A549 (cell line): ENCODE results near the gene LBX2. TPM values are rescaled to one million over a fixed set of nuclear protein-coding genes. Genes with fewer than 3 reads are reported as not detected.

ENCODE experiments used
- ATAC-seq, 2 experiments: fragments of 200-7000 bp in 1 of 2; fragments of >200 bp in 1 of 2; cut with Nextera tagmentation in 1 of 2; cut with Tn5 transposase in 1 of 2; 3 replicates each; pipeline versions ENCODE4 v1.8.0 to v1.9.1; 2018 to 2020; ENCODE audit warnings: mild to moderate bottlenecking in 1 of 2, moderate library complexity in 1 of 2
- CTCF ChIA-PET: fragments of 300-600 bp; sonication (Branson Sonifier 250); formaldehyde crosslinking; extraction: SDS; loops from one replicate; lab custom pipeline; 2021; ENCODE audit warnings: antibody characterized with exemption, inconsistent platforms; lab: Yijun Ruan, JAX
- POLR2A ChIA-PET: fragments of 350-600 bp; formaldehyde crosslinking; extraction: SDS; loops from one replicate; lab custom pipeline; 2021; ENCODE audit warnings: antibody characterized with exemption, inconsistent platforms; lab: Yijun Ruan, JAX
- DNase-seq, 2 experiments: peaks; one replicate each; pipeline versions ENCODE4 v3.0.0 to v3.0.0-alpha.2; 2011 to 2016; ENCODE audit warnings: low read depth in 1 of 2, low spot score in 1 of 2
- FAIRE-seq: peaks from 2 replicates; lab custom pipeline; 2011; peaks lifted over from hg19 to GRCh38; lab: Jason Lieb, UNC
- H3K27ac ChIP-seq, 2 experiments: fragments of >200 bp; sonication (Bioruptor Twin); formaldehyde crosslinking; 3 replicates each; pipeline ENCODE4 v1.5.1; 2016 to 2017
- H3K4me1 ChIP-seq: fragments of >200 bp; sonication (Bioruptor Twin); formaldehyde crosslinking; 3 replicates; pipeline ENCODE4 v1.6.1; 2016
- H3K4me2 ChIP-seq: fragments of >200 bp; sonication (Bioruptor Twin); formaldehyde crosslinking; 3 replicates; pipeline ENCODE4 v1.6.1; 2016
- H3K4me3 ChIP-seq: fragments of >200 bp; sonication (Bioruptor Twin); formaldehyde crosslinking; 3 replicates; pipeline ENCODE4 v1.5.1; 2016
- H3K9me3 ChIP-seq: fragments of >200 bp; sonication (Bioruptor Twin); formaldehyde crosslinking; 3 replicates; pipeline ENCODE4 v1.6.1; 2016
- CBX8 ChIP-seq: fragments of 200-600 bp; sonication (generic); IDR thresholded peaks from 2 replicates; pipeline ENCODE4 v1.6.1; 2016
- ESRRA ChIP-seq: fragments of 150-350 bp; IDR thresholded peaks from 2 replicates; pipeline ENCODE4 v1.6.1; 2014; ENCODE audit warnings: mild to moderate bottlenecking, low read length, borderline replicate concordance
- HDAC2 ChIP-seq: fragments of 200-600 bp; sonication (generic); IDR thresholded peaks from 2 replicates; pipeline ENCODE4 v1.6.1; 2016
- JUN ChIP-seq, 2 experiments: fragments of >200 bp; sonication (Bioruptor Twin); formaldehyde crosslinking; IDR thresholded peaks; 2 replicates in 1 of 2; 3 replicates in 1 of 2; pipeline ENCODE4 v1.6.1; 2016 to 2017
- KDM1A ChIP-seq: fragments of 200-600 bp; sonication (generic); IDR thresholded peaks from 2 replicates; pipeline ENCODE4 v1.6.1; 2016; ENCODE audit warnings: low read depth, mild to moderate bottlenecking
- KDM5A ChIP-seq: fragments of 200-600 bp; sonication (generic); IDR thresholded peaks from 2 replicates; pipeline ENCODE4 v1.6.1; 2016; ENCODE audit warnings: antibody characterized with exemption, mild to moderate bottlenecking
- MYC ChIP-seq: IDR thresholded peaks from 2 replicates; pipeline ENCODE4 v1.6.1; 2012; ENCODE audit warnings: mild to moderate bottlenecking, inconsistent platforms, low read length, improper control_type of control experiment, borderline replicate concordance
- TFCP2L1 ChIP-seq: fragments of 250-450 bp; sonication (Bioruptor Pico); IDR thresholded peaks from 2 replicates; pipeline ENCODE4 v1.5.0; 2021; ENCODE audit warnings: mild to moderate bottlenecking
- ZC3H11A ChIP-seq: fragments of 450-650 bp; IDR thresholded peaks from 2 replicates; pipeline ENCODE4 v1.6.1; 2014; ENCODE audit warnings: antibody characterized with exemption, mild to moderate bottlenecking
- ZFP36 ChIP-seq: fragments of 450-650 bp; IDR thresholded peaks from 2 replicates; pipeline ENCODE4 v1.6.1; 2014; ENCODE audit warnings: borderline replicate concordance; ENCODE audit not compliant: partially characterized antibody
- ZSCAN20 ChIP-seq: fragments of 250-450 bp; sonication (Bioruptor Pico); IDR thresholded peaks from 2 replicates; pipeline ENCODE4 v1.8.0; 2022; ENCODE audit warnings: mild to moderate bottlenecking, moderate library complexity
- WGBS: methylation state at CpG from one replicate; pipeline ENCODE4 v1.1.6; 2017; ENCODE audit errors: missing lambda C conversion rate; 5-methylcytosine and 5-hydroxymethylcytosine counted together
- polyA minus RNA-seq: library from RNA; depleted of rRNA, polyadenylated mRNA; stranded (reverse); fragments of >200 nt; gene quantifications from 2 replicates; pipeline ENCODE4 v1.2.3, GENCODE V29; 2011; rRNA and poly(A)+ RNA removed
- polyA plus RNA-seq, 4 experiments: library from polyadenylated mRNA; depleted of rRNA in 3 of 4; stranded (reverse); fragments of >200 nt; fragmentation: RNase III in 1 of 4; extraction: RNeasy Plus Mini Kit Qiagen cat#74134 plus additional on column Dnase treatment in 1 of 4; gene quantifications; 2 replicates in 3 of 4; 3 replicates in 1 of 4; pipeline ENCODE4 v1.2.3, GENCODE V29; 2011 to 2017
- TF ChIP-seq, protein P1 (sequence below): IDR thresholded peaks from 2 replicates; pipeline ENCODE4 v1.6.1; 2012
- TF ChIP-seq, protein P2 (sequence below): IDR thresholded peaks from 2 replicates; pipeline ENCODE4 v1.6.1; 2012
- TF ChIP-seq, protein P3 (sequence below): IDR thresholded peaks from 2 replicates; pipeline ENCODE4 v1.6.1; 2012; ENCODE audit warnings: low read depth, borderline replicate concordance
- TF ChIP-seq, protein P4 (sequence below): fragments of 200-600 bp; sonication (generic); IDR thresholded peaks from 2 replicates; pipeline ENCODE4 v1.6.1; 2016; ENCODE audit warnings: antibody characterized with exemption, mild to moderate bottlenecking, moderate library complexity
- TF ChIP-seq, protein P5 (sequence below): fragments of >200 bp; sonication (Bioruptor Twin); formaldehyde crosslinking; IDR thresholded peaks from 3 replicates; pipeline ENCODE4 v1.6.1; 2016

LBX2 gene, protein sequence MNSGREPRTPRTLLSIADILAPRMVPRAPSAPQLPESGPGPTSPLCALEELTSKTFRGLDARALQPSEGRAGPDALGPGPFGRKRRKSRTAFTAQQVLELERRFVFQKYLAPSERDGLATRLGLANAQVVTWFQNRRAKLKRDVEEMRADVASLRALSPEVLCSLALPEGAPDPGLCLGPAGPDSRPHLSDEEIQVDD
- polyA plus RNA-seq (2011; rRNA removed) = 0.84 and 1.0 TPM in 2 replicates
- 1.5 and 2.3 TPM in 2 replicates for polyA plus RNA-seq (2012; cell fraction: cytosol; rRNA removed)
- polyA plus RNA-seq (2012; cell fraction: nucleus; rRNA removed) = 2.3 and 3.7 TPM in 2 replicates
- polyA plus RNA-seq (2017; fragmentation: RNase III; extraction: RNeasy Plus Mini Kit Qiagen cat#74134 plus additional on column Dnase treatment) = 2.0 to 2.4 TPM (median 2.1 TPM) in 3 replicates
- polyA minus RNA-seq = 0.39 and 0.62 TPM in 2 replicates

DNA sequence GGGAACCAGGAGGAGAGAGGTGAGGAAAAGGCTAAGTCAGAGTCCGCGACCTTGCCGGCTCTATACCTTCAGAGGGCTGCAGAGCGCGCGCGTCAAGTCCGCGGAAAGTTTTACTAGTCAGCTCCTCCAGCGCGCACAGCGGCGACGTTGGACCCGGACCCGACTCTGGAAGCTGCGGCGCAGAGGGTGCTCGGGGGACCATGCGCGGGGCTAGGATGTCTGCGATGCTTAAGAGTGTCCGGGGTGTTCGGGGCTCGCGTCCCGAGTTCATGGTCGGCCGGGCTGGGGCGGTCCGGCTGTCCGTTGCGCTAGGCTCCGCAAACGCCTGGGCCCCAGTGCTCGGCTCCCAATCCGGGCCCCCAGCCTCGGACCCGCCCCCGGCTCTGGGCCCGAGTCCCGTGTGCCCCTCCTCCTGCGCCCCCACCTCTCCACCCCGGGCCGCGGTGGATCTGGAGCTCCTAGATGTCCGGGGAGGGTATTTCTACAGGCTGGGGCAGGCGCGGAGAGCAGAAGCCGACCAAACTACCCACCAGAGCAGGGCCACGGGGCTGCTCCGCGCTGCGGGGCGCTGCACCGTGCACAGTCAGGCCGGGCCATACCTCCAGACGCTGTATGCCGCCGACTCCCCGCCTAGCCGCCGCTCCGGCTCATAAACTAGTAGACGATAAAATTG lies at the start of gene LBX2:
TSS of gene LBX2 (minus strand) at position 337 of the 673 bp plus-strand sequence. CDS start at position 271, 66 bp downstream.
- no peak for FAIRE-seq
- peaks cover 13% of the 10 kb centered on the region for H3K4me1 ChIP-seq
- ATAC-seq = no peak
- ChIA-PET CTCF (interaction anchor here (1.2 to 15.5 kb wide), 4 partner anchors 12 to 88 kb away, joined by 4 to 184 read pairs (median 10); partner anchors contain the start of genes CCDC142, MRPL53 and TTC31), POLR2A (no interaction called here)
- WGBS = 75% methylated on average over 56 of the region's 65 CpGs
- no peaks in the 10 kb centered on the region for H3K9me3 ChIP-seq
- TF ChIP-seq, protein P1, sequence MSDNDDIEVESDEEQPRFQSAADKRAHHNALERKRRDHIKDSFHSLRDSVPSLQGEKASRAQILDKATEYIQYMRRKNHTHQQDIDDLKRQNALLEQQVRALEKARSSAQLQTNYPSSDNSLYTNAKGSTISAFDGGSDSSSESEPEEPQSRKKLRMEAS = 0 out of 2 replicates have a peak, but pooled peaks have one; percentile 4
- TF ChIP-seq ZC3H11A = no peak
- TF ChIP-seq, protein P2, sequence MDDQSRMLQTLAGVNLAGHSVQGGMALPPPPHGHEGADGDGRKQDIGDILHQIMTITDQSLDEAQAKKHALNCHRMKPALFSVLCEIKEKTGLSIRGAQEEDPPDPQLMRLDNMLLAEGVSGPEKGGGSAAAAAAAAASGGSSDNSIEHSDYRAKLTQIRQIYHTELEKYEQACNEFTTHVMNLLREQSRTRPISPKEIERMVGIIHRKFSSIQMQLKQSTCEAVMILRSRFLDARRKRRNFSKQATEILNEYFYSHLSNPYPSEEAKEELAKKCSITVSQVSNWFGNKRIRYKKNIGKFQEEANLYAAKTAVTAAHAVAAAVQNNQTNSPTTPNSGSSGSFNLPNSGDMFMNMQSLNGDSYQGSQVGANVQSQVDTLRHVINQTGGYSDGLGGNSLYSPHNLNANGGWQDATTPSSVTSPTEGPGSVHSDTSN = no peak
- no peak within 1 kb of the TSS for H3K4me2 ChIP-seq
- H3K27ac ChIP-seq = no peak within 1 kb of the TSS
- no peak within 1 kb of the TSS for H3K4me3 ChIP-seq
- DNase-seq = no peak

DNA sequence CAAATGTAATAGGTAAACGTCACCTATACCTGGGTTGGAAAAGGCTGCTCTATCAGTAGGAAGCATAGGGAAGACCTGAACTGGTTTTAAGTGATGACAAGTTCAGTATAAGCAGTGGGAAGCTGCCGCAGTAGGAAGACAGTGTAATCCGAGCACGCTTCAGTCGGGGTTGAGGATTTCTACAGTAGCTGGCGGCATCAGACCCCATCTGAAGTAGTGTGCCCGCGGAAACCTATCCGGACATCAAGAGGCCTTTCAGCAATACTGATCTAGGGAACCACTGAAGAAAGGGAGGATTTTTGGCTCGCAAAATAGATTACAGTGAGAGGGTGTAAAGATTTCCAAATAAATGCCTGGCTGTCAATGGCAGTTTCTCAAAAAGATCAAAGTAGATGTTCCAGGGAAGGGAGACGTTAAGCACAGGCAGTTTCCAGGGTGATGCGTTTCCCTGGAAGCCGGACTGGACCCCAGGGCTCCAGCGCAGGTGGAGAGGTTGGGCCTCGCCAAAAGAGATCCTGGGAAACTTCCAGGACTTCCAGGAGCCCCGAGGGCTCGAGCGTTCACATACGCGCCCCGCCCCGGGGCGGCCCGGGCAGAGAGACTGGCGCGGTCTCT lies 49.0 kb upstream of the LBX2 start:
- no peaks in the 10 kb centered on the region for H3K9me3 ChIP-seq
- no peak for DNase-seq
- FAIRE-seq = no peak
- no peak; a peak in 1 of 6 replicates for ATAC-seq
- POLR2A ChIA-PET = no interaction called here
- TF ChIP-seq TFCP2L1 (CRISPR knock-in tag) (no peak), ESRRA (no peak), ZSCAN20 (CRISPR knock-in tag) (no peak), ZFP36 (no peak), KDM1A (no peak)
- peaks cover 15% of the 10 kb centered on the region for H3K4me1 ChIP-seq
- 61% methylated on average over 15 of the region's 26 CpGs for WGBS
- peak overlapping the region; percentile 99 for H3K4me2 ChIP-seq
- peak overlapping the region; percentile 78 for H3K4me3 ChIP-seq
- CTCF ChIA-PET = interaction anchor here (1.0 kb wide), 1 partner anchor 17 kb away, joined by 3 read pairs; no protein-coding TSS in a partner anchor
- peak overlapping the region; percentile 89 to 92 for H3K27ac ChIP-seq

DNA sequence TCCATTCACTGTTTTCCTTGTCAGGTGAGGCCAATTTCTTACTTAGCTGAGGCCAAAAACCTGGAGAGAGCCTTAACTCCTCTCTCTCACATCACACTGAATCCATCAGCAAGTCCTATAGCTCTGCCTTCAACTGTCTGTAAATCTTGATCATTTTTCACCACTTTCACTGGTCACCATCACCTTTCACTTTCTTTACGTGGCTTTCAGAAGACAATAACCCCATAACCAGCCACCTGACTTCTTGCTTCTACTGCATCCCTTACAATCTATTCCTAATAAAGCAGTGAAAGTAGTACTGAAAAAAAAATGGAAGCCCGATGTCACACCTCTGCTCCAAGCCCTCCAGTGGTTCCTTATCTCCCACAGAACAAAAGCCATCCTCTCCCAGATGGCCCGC lies 46.6 kb upstream of the LBX2 start:
- no peak overlapping the region for H3K4me3 ChIP-seq
- no peak for ATAC-seq

More for the DNA sequence above, 46.6 kb upstream of the LBX2 start:
- FAIRE-seq (no peak), DNase-seq (no peak)
- TF ChIP-seq MYC (no peak), HDAC2 (no peak), CBX8 (no peak), JUN (IDR thresholded peaks at IDR 0.05) (no peak), KDM5A (no peak)
- TF ChIP-seq, protein P3, sequence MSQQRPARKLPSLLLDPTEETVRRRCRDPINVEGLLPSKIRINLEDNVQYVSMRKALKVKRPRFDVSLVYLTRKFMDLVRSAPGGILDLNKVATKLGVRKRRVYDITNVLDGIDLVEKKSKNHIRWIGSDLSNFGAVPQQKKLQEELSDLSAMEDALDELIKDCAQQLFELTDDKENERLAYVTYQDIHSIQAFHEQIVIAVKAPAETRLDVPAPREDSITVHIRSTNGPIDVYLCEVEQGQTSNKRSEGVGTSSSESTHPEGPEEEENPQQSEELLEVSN = no peak
- TF ChIP-seq, protein P4, sequence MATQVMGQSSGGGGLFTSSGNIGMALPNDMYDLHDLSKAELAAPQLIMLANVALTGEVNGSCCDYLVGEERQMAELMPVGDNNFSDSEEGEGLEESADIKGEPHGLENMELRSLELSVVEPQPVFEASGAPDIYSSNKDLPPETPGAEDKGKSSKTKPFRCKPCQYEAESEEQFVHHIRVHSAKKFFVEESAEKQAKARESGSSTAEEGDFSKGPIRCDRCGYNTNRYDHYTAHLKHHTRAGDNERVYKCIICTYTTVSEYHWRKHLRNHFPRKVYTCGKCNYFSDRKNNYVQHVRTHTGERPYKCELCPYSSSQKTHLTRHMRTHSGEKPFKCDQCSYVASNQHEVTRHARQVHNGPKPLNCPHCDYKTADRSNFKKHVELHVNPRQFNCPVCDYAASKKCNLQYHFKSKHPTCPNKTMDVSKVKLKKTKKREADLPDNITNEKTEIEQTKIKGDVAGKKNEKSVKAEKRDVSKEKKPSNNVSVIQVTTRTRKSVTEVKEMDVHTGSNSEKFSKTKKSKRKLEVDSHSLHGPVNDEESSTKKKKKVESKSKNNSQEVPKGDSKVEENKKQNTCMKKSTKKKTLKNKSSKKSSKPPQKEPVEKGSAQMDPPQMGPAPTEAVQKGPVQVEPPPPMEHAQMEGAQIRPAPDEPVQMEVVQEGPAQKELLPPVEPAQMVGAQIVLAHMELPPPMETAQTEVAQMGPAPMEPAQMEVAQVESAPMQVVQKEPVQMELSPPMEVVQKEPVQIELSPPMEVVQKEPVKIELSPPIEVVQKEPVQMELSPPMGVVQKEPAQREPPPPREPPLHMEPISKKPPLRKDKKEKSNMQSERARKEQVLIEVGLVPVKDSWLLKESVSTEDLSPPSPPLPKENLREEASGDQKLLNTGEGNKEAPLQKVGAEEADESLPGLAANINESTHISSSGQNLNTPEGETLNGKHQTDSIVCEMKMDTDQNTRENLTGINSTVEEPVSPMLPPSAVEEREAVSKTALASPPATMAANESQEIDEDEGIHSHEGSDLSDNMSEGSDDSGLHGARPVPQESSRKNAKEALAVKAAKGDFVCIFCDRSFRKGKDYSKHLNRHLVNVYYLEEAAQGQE = no peak
- TF ChIP-seq, protein P5, sequence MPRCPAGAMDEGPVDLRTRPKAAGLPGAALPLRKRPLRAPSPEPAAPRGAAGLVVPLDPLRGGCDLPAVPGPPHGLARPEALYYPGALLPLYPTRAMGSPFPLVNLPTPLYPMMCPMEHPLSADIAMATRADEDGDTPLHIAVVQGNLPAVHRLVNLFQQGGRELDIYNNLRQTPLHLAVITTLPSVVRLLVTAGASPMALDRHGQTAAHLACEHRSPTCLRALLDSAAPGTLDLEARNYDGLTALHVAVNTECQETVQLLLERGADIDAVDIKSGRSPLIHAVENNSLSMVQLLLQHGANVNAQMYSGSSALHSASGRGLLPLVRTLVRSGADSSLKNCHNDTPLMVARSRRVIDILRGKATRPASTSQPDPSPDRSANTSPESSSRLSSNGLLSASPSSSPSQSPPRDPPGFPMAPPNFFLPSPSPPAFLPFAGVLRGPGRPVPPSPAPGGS = no peak
- Histone ChIP-seq H3K9me3 (no peaks in the 10 kb centered on the region), H3K27ac (no peak overlapping the region), H3K4me1 (peaks cover 12% of the 10 kb centered on the region), H3K4me2 (no peak overlapping the region)
- CTCF ChIA-PET = interaction anchor here (1.0 to 5.9 kb wide), 4 partner anchors 13 to 63 kb away, joined by 3 to 45 read pairs (median 16); partner anchors contain the start of genes AUP1, CCDC142, HTRA2 and TTC31
- 71% methylated on average over 3 of the region's 3 CpGs for WGBS
- POLR2A ChIA-PET = no interaction called here
